Limb (tissue), 2 donors: ENCODE measurements around the gene STON2.
A peak's percentile ranks its signal among the peaks of the same experiment; 100 is the strongest.
"Not testable (repeated sequence)": the region's sequence is repeated elsewhere in the genome, so short reads cannot be mapped to it uniquely, and the experiment has no call there.

Experiments
- DNase-seq, 2 donors: peaks; one replicate each; pipeline ENCODE4 v3.0.0-alpha.2; 2016; ENCODE audit errors: extremely low spot score in 2 of 2

The STON2 gene

GRCh38 chr14:81224222-81224621 lies 175.9 kb downstream of the STON2 start:
- DNase-seq, result no peak

- DNase-seq, result not testable (repeated sequence)
Measured at GRCh38 chr14:81223788-81224187, 176.3 kb downstream of the STON2 start.

- DNase-seq, result no peak
Measured at GRCh38 chr14:81222691-81223090, 177.4 kb downstream of the STON2 start.

- DNase-seq, result no peak
Measured at GRCh38 chr14:81222126-81222525, 178.0 kb downstream of the STON2 start.

- no peak for DNase-seq
Measured at GRCh38 chr14:81221579-81222102, 178.5 kb downstream of the STON2 start.

GRCh38 chr14:81220830-81221578 lies 179.1 kb downstream of the STON2 start, which contains the start of gene GTF2A1:
Gene GTF2A1 (minus strand): TSS chr14:81220959. CDS start chr14:81220518, 441 bp downstream.
- DNase-seq, result peak; percentile 98 to 99

- no peak for DNase-seq
Measured at GRCh38 chr14:81220580-81220829, 179.6 kb downstream of the STON2 start.

GRCh38 chr14:81219759-81220579 lies 180.2 kb downstream of the STON2 start:
- DNase-seq, result peak; percentile 44 to 80

GRCh38 chr14:81219210-81219758 lies 180.8 kb downstream of the STON2 start:
- peak; percentile 94 to 96 for DNase-seq

GRCh38 chr14:81211844-81212243 lies 188.3 kb downstream of the STON2 start:
- DNase-seq, result no peak
